Measurements from ENCODE around the gene MYOG.

The MYOG gene

DNA sequence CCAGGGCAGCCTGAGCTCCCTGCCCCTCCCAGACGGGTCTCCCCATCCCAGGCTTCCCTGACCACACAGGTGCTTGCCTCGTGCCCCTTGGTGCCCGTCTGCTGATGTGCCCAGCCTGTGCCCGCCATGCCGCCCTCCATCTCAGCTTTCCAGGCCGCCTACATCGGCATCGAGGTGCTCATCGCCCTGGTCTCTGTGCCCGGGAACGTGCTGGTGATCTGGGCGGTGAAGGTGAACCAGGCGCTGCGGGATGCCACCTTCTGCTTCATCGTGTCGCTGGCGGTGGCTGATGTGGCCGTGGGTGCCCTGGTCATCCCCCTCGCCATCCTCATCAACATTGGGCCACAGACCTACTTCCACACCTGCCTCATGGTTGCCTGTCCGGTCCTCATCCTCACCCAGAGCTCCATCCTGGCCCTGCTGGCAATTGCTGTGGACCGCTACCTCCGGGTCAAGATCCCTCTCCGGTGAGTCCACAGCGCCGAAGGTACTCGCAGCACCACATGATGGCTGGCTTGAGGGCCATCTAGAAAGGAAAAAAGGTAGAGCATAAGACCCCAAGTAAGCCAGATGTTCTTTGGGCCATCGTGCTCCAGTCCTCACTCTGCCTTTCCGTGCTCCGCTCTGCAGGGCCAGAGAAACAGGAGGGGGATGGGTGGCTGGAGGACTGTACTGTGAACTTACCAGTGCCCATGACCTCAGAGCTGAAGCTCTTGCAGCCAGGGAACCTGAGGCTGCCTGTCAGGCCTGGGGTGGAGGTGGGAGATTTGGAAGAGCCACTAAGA lies 43.1 kb upstream of the MYOG start:
- TF ChIP-seq, protein P1, sequence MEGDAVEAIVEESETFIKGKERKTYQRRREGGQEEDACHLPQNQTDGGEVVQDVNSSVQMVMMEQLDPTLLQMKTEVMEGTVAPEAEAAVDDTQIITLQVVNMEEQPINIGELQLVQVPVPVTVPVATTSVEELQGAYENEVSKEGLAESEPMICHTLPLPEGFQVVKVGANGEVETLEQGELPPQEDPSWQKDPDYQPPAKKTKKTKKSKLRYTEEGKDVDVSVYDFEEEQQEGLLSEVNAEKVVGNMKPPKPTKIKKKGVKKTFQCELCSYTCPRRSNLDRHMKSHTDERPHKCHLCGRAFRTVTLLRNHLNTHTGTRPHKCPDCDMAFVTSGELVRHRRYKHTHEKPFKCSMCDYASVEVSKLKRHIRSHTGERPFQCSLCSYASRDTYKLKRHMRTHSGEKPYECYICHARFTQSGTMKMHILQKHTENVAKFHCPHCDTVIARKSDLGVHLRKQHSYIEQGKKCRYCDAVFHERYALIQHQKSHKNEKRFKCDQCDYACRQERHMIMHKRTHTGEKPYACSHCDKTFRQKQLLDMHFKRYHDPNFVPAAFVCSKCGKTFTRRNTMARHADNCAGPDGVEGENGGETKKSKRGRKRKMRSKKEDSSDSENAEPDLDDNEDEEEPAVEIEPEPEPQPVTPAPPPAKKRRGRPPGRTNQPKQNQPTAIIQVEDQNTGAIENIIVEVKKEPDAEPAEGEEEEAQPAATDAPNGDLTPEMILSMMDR (IDR thresholded peaks at IDR 0.05; ENCODE audit: low read depth, low read length): no peak
- TF ChIP-seq MAX (IDR thresholded peaks at IDR 0.05; ENCODE audit: low read depth, low read length) (no peak), MYC (IDR thresholded peaks at IDR 0.05; ENCODE audit: low read depth, low read length) (no peak)
- no peak overlapping the region for H3K4me3 ChIP-seq (ENCODE audit: low read depth, low read length)
- no peak for DNase-seq (ENCODE audit: low read depth)

DNA sequence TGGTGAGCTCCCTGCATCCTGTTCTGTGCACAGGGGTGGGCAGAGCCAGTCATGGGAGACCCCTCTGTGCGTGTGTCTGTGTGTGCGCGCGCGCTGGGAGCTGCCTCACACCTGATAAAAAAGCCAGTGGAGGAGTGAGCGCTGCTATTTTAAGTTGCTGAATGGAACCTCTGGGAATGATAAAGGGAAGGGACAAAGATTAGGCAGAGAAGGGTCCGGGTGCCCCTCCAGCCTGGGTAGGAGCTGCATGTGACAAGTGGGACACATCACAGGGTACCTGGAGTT lies 42.6 kb upstream of the MYOG start:
- no peak for DNase-seq (ENCODE audit: low read depth)
- no peak for TF ChIP-seq MYC (IDR thresholded peaks at IDR 0.05; ENCODE audit: low read depth, low read length)
- TF ChIP-seq, protein P1 (IDR thresholded peaks at IDR 0.05; ENCODE audit: low read depth, low read length): no peak
- H3K4me3 ChIP-seq (ENCODE audit: low read depth, low read length): no peak overlapping the region

- H3K4me3 ChIP-seq (ENCODE audit: low read depth, low read length): no peak within 1 kb of the TSS
- peak; percentile 47 for DNase-seq (ENCODE audit: low read depth)
- TF ChIP-seq MYC (IDR thresholded peaks at IDR 0.05; ENCODE audit: low read depth, low read length): no peak
Observed at GRCh38 chr1:203127666-203128430, 42.0 kb upstream of the MYOG start, which contains the start of gene ADORA1. Gene ADORA1 (plus strand): TSS chr1:203127726. CDS start chr1:203128842, 1,116 bp downstream.

- H3K4me3 ChIP-seq (ENCODE audit: low read depth, low read length): no peak overlapping the region
- DNase-seq (ENCODE audit: low read depth): no peak
- TF ChIP-seq MAX (IDR thresholded peaks at IDR 0.05; ENCODE audit: low read depth, low read length) (no peak), MYC (IDR thresholded peaks at IDR 0.05; ENCODE audit: low read depth, low read length) (no peak), POLR2A (IDR thresholded peaks at IDR 0.05; ENCODE audit: extremely low read depth, insufficient read length) (no peak)
- TF ChIP-seq, protein P1 (IDR thresholded peaks at IDR 0.05; ENCODE audit: low read depth, low read length): no peak
Observed at GRCh38 chr1:203126866-203127665, 41.3 kb upstream of the MYOG start.

DNA sequence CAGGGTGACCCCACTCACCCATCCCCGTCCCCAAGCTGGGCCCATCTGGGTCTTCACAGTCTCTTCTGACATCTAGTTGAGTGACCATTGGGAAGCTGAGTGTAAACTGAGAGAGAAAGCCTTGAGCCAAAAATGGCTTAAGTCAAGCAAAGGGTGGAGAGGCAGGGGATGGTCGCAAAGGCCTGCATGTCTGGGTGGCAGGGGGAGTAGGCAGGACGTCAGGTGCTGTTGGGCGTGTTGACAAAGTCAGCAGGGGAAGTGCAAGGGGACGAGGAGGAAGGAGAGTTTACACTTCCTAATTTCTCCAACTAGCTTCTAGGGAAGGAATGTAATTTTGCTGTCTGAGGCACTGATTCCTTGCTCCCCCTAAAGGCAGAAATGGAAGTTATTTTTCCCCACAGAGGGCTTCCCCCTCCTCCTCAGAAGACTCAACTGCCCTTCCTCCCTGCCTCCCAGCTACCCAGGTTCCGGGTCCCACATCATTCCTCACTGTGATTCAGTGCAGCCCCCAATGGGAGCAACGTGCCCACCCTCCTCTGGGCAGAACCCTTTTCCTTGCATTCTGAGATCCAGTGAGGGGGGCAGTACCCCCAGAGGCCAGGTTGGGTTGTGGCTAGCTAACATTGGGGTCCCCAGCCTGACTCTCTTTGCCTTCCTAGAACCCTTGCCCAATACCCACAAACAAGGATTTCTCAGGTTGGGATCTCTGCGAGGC lies 40.5 kb upstream of the MYOG start:
- H3K4me3 ChIP-seq (ENCODE audit: low read depth, low read length): no peak overlapping the region
- DNase-seq (ENCODE audit: low read depth): peak; percentile 30
- TF ChIP-seq MAX (IDR thresholded peaks at IDR 0.05; ENCODE audit: low read depth, low read length) (no peak), POLR2A (IDR thresholded peaks at IDR 0.05; ENCODE audit: extremely low read depth, insufficient read length) (no peak)
- TF ChIP-seq, protein P1 (IDR thresholded peaks at IDR 0.05; ENCODE audit: low read depth, low read length): peak; percentile 33

All from NB4 (cell line).